ENCODE results near the gene INTS3.
"Not testable (repeated sequence)": the region's sequence is repeated elsewhere in the genome, so short reads cannot be mapped to it uniquely, and the experiment has no call there.

Gene INTS3

GRCh38 chr1:153763365-153764225 lies 35.7 kb downstream of the INTS3 start:
- DNase-seq, result no peak

- DNase-seq, result no peak
These were observed 36.5 kb downstream of the INTS3 start for GRCh38 chr1:153764310-153764709.

GRCh38 chr1:153766663-153767062 lies 38.8 kb downstream of the INTS3 start:
- DNase-seq, result not testable (repeated sequence)

- DNase-seq, result no peak
These were observed 39.7 kb downstream of the INTS3 start for GRCh38 chr1:153767519-153767918.

GRCh38 chr1:153768316-153769181 lies 40.7 kb downstream of the INTS3 start:
- DNase-seq, result no peak

- no peak for DNase-seq
These were observed 41.4 kb downstream of the INTS3 start for GRCh38 chr1:153769221-153769620.

GRCh38 chr1:153770797-153771196 lies 42.9 kb downstream of the INTS3 start:
- DNase-seq, result peak; percentile 16 to 46

GRCh38 chr1:153771261-153771660 lies 43.4 kb downstream of the INTS3 start:
- peak in 1 of 2 experiments; percentile 23 for DNase-seq

GRCh38 chr1:153771841-153772593 lies 44.2 kb downstream of the INTS3 start:
- DNase-seq, result peak in 1 of 2 experiments; percentile 23

GRCh38 chr1:153773096-153773921 lies 45.5 kb downstream of the INTS3 start:
- no peak for DNase-seq

GRCh38 chr1:153774026-153774595 lies 46.3 kb downstream of the INTS3 start:
- no peak for DNase-seq

GRCh38 chr1:153774780-153775457 lies 47.1 kb downstream of the INTS3 start, which contains the start of gene SLC27A3:
Gene SLC27A3, plus strand, starts transcription at chr1:153775407. Its CDS starts 91 bp downstream, at chr1:153775498.
- DNase-seq, result peak; percentile 15 to 57

- peak in 1 of 2 experiments; percentile 40 for DNase-seq
These were observed 47.8 kb downstream of the INTS3 start for GRCh38 chr1:153775458-153776327.

GRCh38 chr1:153776352-153776751 lies 48.5 kb downstream of the INTS3 start:
- no peak for DNase-seq

- DNase-seq, result no peak
These were observed 49.1 kb downstream of the INTS3 start for GRCh38 chr1:153776845-153777370.

- no peak for DNase-seq
These were observed 49.8 kb downstream of the INTS3 start for GRCh38 chr1:153777648-153778047.

GRCh38 chr1:153778051-153778823 lies 50.4 kb downstream of the INTS3 start:
- no peak for DNase-seq

- no peak for DNase-seq
These were observed 51.1 kb downstream of the INTS3 start for GRCh38 chr1:153778824-153779519.
